Neural cell (in vitro differentiated cells): ENCODE results near the gene CCKAR. TPM values are rescaled to one million over a fixed set of nuclear protein-coding genes. Genes with fewer than 3 reads are reported as not detected.

Experiments used
- H2AFZ ChIP-seq: fragments of 200-600, 300-800 bp; sonication (generic), shearing (Covaris generic); 2 replicates; pipeline ENCODE4 v1.6.0; 2014; ENCODE audit warnings: low read depth, mild to moderate bottlenecking, antibody characterized with exemption, low read length, moderate library complexity
- H3F3A ChIP-seq: fragments of 200-600 bp; shearing (Covaris generic); 2 replicates; pipeline ENCODE4 v1.6.1; 2016; ENCODE audit warnings: mild to moderate bottlenecking, moderate library complexity, mixed read lengths, antibody characterized with exemption, low read length; ENCODE audit not compliant: insufficient read depth, poor library complexity, severe bottlenecking
- H3K27ac ChIP-seq: fragments of 200-600, 300-800 bp; sonication (generic), shearing (Covaris generic); 2 replicates; pipeline ENCODE4 v1.5.1; 2014; ENCODE audit warnings: mild to moderate bottlenecking, low read length, moderate library complexity
- H3K27me3 ChIP-seq: fragments of 300-800, 200-600 bp; sonication (generic), shearing (Covaris generic); 2 replicates; pipeline ENCODE4 v1.6.0; 2014; ENCODE audit warnings: mild to moderate bottlenecking, low read depth, low read length, moderate library complexity; ENCODE audit not compliant: insufficient read depth
- H3K36me3 ChIP-seq: fragments of 300-800, 200-600 bp; sonication (generic), shearing (Covaris generic); 2 replicates; pipeline ENCODE4 v1.5.1; 2014; ENCODE audit warnings: mild to moderate bottlenecking, antibody characterized with exemption, low read length, moderate library complexity; ENCODE audit not compliant: insufficient read depth
- H3K4me2 ChIP-seq: fragments of 300-800, 200-600 bp; sonication (generic), shearing (Covaris generic); 2 replicates; pipeline ENCODE4 v1.6.0; 2014; ENCODE audit warnings: mild to moderate bottlenecking, low read length
- H3K4me3 ChIP-seq: fragments of 300-800, 200-600 bp; sonication (generic), shearing (Covaris generic); 2 replicates; pipeline ENCODE4 v1.5.1; 2014; ENCODE audit warnings: mild to moderate bottlenecking, low read length, moderate library complexity
- H3K79me2 ChIP-seq: fragments of 200-600 bp; shearing (Covaris generic); replicated peaks from 2 replicates; pipeline ENCODE4 v1.6.0; 2014; ENCODE audit warnings: mild to moderate bottlenecking, low read length, moderate library complexity; ENCODE audit not compliant: insufficient read depth
- H3K9ac ChIP-seq: fragments of 300-800, 200-600 bp; sonication (generic), shearing (Covaris generic); 2 replicates; pipeline ENCODE4 v1.6.1; 2016; ENCODE audit warnings: mild to moderate bottlenecking, low read length, mixed read lengths
- H3K9me2 ChIP-seq: fragments of 200-600 bp; shearing (Covaris generic); 2 replicates; pipeline ENCODE4 v1.6.1; 2016; ENCODE audit warnings: mild to moderate bottlenecking, low read length, mixed read lengths; ENCODE audit not compliant: insufficient read depth
- H3K9me3 ChIP-seq: fragments of 200-600, 300-800 bp; sonication (generic), shearing (Covaris generic); 2 replicates; pipeline ENCODE4 v1.6.1; 2016; ENCODE audit warnings: mild to moderate bottlenecking, mixed run types, low read length, moderate library complexity, mixed read lengths
- H4K20me1 ChIP-seq: fragments of 200-600 bp; shearing (Covaris generic); 2 replicates; pipeline ENCODE4 v1.6.1; 2016; ENCODE audit warnings: mild to moderate bottlenecking, mixed run types; ENCODE audit not compliant: insufficient read depth
- CTCF ChIP-seq: fragments of 450-650 bp; IDR thresholded peaks from 2 replicates; pipeline ENCODE4 v1.5.1; 2014; ENCODE audit warnings: antibody characterized with exemption, mild to moderate bottlenecking, moderate library complexity; ENCODE audit not compliant: poor library complexity, severe bottlenecking
- EP300 ChIP-seq: fragments of 450-650 bp; conservative IDR thresholded peaks from 2 replicates; pipeline ENCODE4 v1.6.1; 2014; ENCODE audit warnings: antibody characterized with exemption, mild to moderate bottlenecking, moderate library complexity; ENCODE audit not compliant: poor library complexity, severe bottlenecking
- EZH2 ChIP-seq: fragments of 200-600, 300-800 bp; shearing (Covaris generic), sonication (generic); IDR thresholded peaks from 2 replicates; pipeline ENCODE4 v1.6.1; 2014; ENCODE audit warnings: antibody characterized with exemption, low read length, borderline replicate concordance, mild to moderate bottlenecking; ENCODE audit not compliant: insufficient read depth, poor library complexity, severe bottlenecking
- MXI1 ChIP-seq: fragments of 450-650 bp; conservative IDR thresholded peaks from 2 replicates; pipeline ENCODE4 v1.6.1; 2014; ENCODE audit warnings: antibody characterized with exemption, mild to moderate bottlenecking; ENCODE audit not compliant: poor library complexity, severe bottlenecking
- REST ChIP-seq: IDR thresholded peaks from 2 replicates; pipeline ENCODE4 v1.6.1; 2012; ENCODE audit warnings: borderline replicate concordance
- SMC3 ChIP-seq: fragments of 450-650 bp; conservative IDR thresholded peaks from 2 replicates; pipeline ENCODE4 v1.6.1; 2014; ENCODE audit warnings: antibody characterized with exemption, mild to moderate bottlenecking, moderate library complexity; ENCODE audit not compliant: poor library complexity
- TAF1 ChIP-seq: IDR thresholded peaks from 2 replicates; pipeline ENCODE4 v1.6.1; 2012; ENCODE audit warnings: low read depth
- polyA plus RNA-seq: library from polyadenylated mRNA; depleted of rRNA; stranded (reverse); fragments of >200 nt; gene quantifications from 2 replicates; pipeline ENCODE4 v1.2.3, GENCODE V29; 2014

Gene CCKAR
- polyA plus RNA-seq, 1 donor from 2014 or later: not detected

GRCh38 chr4:26452565-26453531 lies 37.4 kb downstream of the CCKAR start:
- Histone ChIP-seq H3K9ac (no peak overlapping the region), H3K36me3 (no peaks in the 10 kb centered on the region), H3F3A (no peaks in the 10 kb centered on the region), H3K27ac (no peak overlapping the region), H3K79me2 (no peaks in the 10 kb centered on the region), H3K9me2 (no peaks in the 10 kb centered on the region), H3K4me2 (no peak overlapping the region), H3K27me3 (no peaks in the 10 kb centered on the region), H2AFZ (no peak overlapping the region), H3K4me3 (no peak overlapping the region), H4K20me1 (no peaks in the 10 kb centered on the region), H3K9me3 (no peaks in the 10 kb centered on the region)
- TF ChIP-seq MXI1: no peak
- no peak for TF ChIP-seq TAF1
- no peak for TF ChIP-seq SMC3
- TF ChIP-seq EZH2: no peak
- no peak for TF ChIP-seq REST
- no peak for TF ChIP-seq CTCF
- no peak for TF ChIP-seq EP300

GRCh38 chr4:26451597-26451996 lies 38.7 kb downstream of the CCKAR start:
- H3K4me2 ChIP-seq: no peak overlapping the region
- H3K27ac ChIP-seq: no peak overlapping the region
- H3K9me2 ChIP-seq: no peaks in the 10 kb centered on the region
- H3K9ac ChIP-seq: no peak overlapping the region
- H4K20me1 ChIP-seq: no peaks in the 10 kb centered on the region
- H3F3A ChIP-seq: no peaks in the 10 kb centered on the region
- TF ChIP-seq MXI1 (no peak), CTCF (no peak), EP300 (no peak), SMC3 (no peak)
- H3K9me3 ChIP-seq: no peaks in the 10 kb centered on the region
- H2AFZ ChIP-seq: no peak overlapping the region
- H3K79me2 ChIP-seq: no peaks in the 10 kb centered on the region
- H3K36me3 ChIP-seq: no peaks in the 10 kb centered on the region
- H3K27me3 ChIP-seq: no peaks in the 10 kb centered on the region
- H3K4me3 ChIP-seq: no peak overlapping the region
